GM23248 (cell line): ENCODE measurements around the gene SPTBN5. TPM values are rescaled to one million over a fixed set of nuclear protein-coding genes. Genes with fewer than 3 reads are reported as not detected.

Experiments
- DNase-seq: peaks from one replicate; pipeline ENCODE4 v3.0.0-alpha.2; 2015
- H2AFZ ChIP-seq: fragments of 200-600 bp; sonication (generic); 2 replicates; pipeline ENCODE4 v1.6.1; 2016; ENCODE audit warnings: antibody characterized with exemption
- H3F3A ChIP-seq: fragments of 200-600 bp; sonication (generic); 2 replicates; pipeline ENCODE4 v1.6.1; 2016; ENCODE audit warnings: mild to moderate bottlenecking, antibody characterized with exemption, mixed run types; ENCODE audit not compliant: insufficient read depth
- H3K27ac ChIP-seq: fragments of 200-600 bp; sonication (generic); 2 replicates; pipeline ENCODE4 v1.5.1; 2016; ENCODE audit warnings: mild to moderate bottlenecking
- H3K27me3 ChIP-seq: fragments of 200-600 bp; sonication (generic); replicated peaks from 2 replicates; pipeline ENCODE4 v1.6.1; 2016; ENCODE audit warnings: mild to moderate bottlenecking; ENCODE audit not compliant: insufficient read depth
- H3K36me3 ChIP-seq: fragments of 200-600 bp; sonication (generic); 2 replicates; pipeline ENCODE4 v1.6.1; 2016; ENCODE audit warnings: low read depth, mild to moderate bottlenecking
- H3K4me1 ChIP-seq: fragments of 200-600 bp; sonication (generic); 2 replicates; pipeline ENCODE4 v1.6.1; 2016; ENCODE audit warnings: mild to moderate bottlenecking; ENCODE audit not compliant: insufficient read depth
- H3K4me2 ChIP-seq: fragments of 200-600 bp; sonication (generic); one replicate; pipeline ENCODE4 v1.6.1; 2016; ENCODE audit warnings: mild to moderate bottlenecking; ENCODE audit not compliant: unreplicated experiment
- H3K4me3 ChIP-seq: fragments of 200-600 bp; sonication (generic); 2 replicates; pipeline ENCODE4 v1.5.1; 2016; ENCODE audit warnings: mild to moderate bottlenecking
- H3K79me2 ChIP-seq: fragments of 200-600 bp; sonication (generic); 2 replicates; pipeline ENCODE4 v1.6.1; 2016; ENCODE audit warnings: mild to moderate bottlenecking; ENCODE audit not compliant: insufficient read depth
- H3K9ac ChIP-seq: fragments of 200-600 bp; sonication (generic); 2 replicates; pipeline ENCODE4 v1.6.1; 2016; ENCODE audit warnings: mild to moderate bottlenecking
- H3K9me2 ChIP-seq: fragments of 200-600 bp; sonication (generic); 2 replicates; pipeline ENCODE4 v1.6.1; 2016; ENCODE audit warnings: mixed run types, mild to moderate bottlenecking, moderate library complexity; ENCODE audit not compliant: insufficient read depth
- H3K9me3 ChIP-seq: fragments of 200-600 bp; sonication (generic); one replicate; pipeline ENCODE4 v1.6.1; 2017; ENCODE audit warnings: low read depth
- H4K20me1 ChIP-seq: fragments of 200-600 bp; sonication (generic); 2 replicates; pipeline ENCODE4 v1.6.0; 2016; ENCODE audit not compliant: insufficient read depth
- EZH2 ChIP-seq: fragments of 200-600 bp; sonication (generic); IDR thresholded peaks from 2 replicates; pipeline ENCODE4 v1.6.1; 2018; ENCODE audit warnings: antibody characterized with exemption, mild to moderate bottlenecking; ENCODE audit not compliant: insufficient read depth, poor library complexity, severe bottlenecking
- EZH2phosphoT487 ChIP-seq: fragments of 200-600 bp; sonication (generic); IDR thresholded peaks from 2 replicates; pipeline ENCODE4 v1.6.1; 2018; ENCODE audit warnings: antibody characterized with exemption, moderate library complexity, mild to moderate bottlenecking, low read depth; ENCODE audit not compliant: insufficient read depth
- WGBS, 2 experiments: methylation state at CpG; one replicate each; pipeline ENCODE4 v1.1.6; 2015 to 2017; ENCODE audit warnings: low lambda C conversion rate in 2 of 2, low coverage in 1 of 2; ENCODE audit errors: missing lambda C conversion rate in 2 of 2; 5-methylcytosine and 5-hydroxymethylcytosine counted together
- in situ Hi-C: fragments of 300-500 bp; cut with MboI; formaldehyde crosslinking; loops from 2 replicates; pipeline ENCODE4 v1.15.0; 2020
- polyA plus RNA-seq: library from polyadenylated mRNA; unstranded; fragments of >200 nt; fragmentation: Nextera tagmentation; extraction: Ambion mirVana; gene quantifications from 2 replicates; pipeline ENCODE4 v1.2.1, GENCODE V29; 2016
- total RNA-seq: library from RNA; depleted of rRNA; stranded (reverse); fragments of >200 nt; shearing (Covaris generic); gene quantifications from 2 replicates; pipeline ENCODE4 v1.2.3, GENCODE V29; 2014

The SPTBN5 gene
- total and polyA plus RNA-seq, 2 experiments from 2014 or later = 0.03 to 0.11 TPM

GRCh38 chr15:41866872-41867579, 26.8 kb downstream of the SPTBN5 start:
- no peak for TF ChIP-seq EZH2
- no peak for TF ChIP-seq EZH2phosphoT487
- Histone ChIP-seq H3K27me3 (no peaks in the 10 kb centered on the region), H3K9me2 (no peaks in the 10 kb centered on the region), H3K79me2 (no peaks in the 10 kb centered on the region), H3K4me1 (no peaks in the 10 kb centered on the region), H3K4me2 (no peak overlapping the region), H3F3A (no peaks in the 10 kb centered on the region), H4K20me1 (no peaks in the 10 kb centered on the region), H3K36me3 (no peaks in the 10 kb centered on the region), H3K4me3 (no peak overlapping the region), H3K9ac (no peak overlapping the region), H2AFZ (no peak overlapping the region), H3K9me3 (no peaks in the 10 kb centered on the region), H3K27ac (no peak overlapping the region)
- DNase-seq = no peak
- 85 to 90% methylated on average over 21 to 22 of the region's 25 CpGs for WGBS, 2 experiments
- in situ Hi-C loops = no loop called here

GRCh38 chr15:41866263-41866703, 27.6 kb downstream of the SPTBN5 start:
- no peaks in the 10 kb centered on the region for H3F3A ChIP-seq
- H3K4me3 ChIP-seq = no peak overlapping the region
- H3K9ac ChIP-seq = no peak overlapping the region
- no peak overlapping the region for H3K27ac ChIP-seq
- H3K4me1 ChIP-seq = no peaks in the 10 kb centered on the region
- H3K36me3 ChIP-seq = no peaks in the 10 kb centered on the region
- no peak overlapping the region for H3K4me2 ChIP-seq
- no peaks in the 10 kb centered on the region for H3K27me3 ChIP-seq
- in situ Hi-C loops = no loop called here
- DNase-seq = no peak
- WGBS, 2 experiments = 74 to 78% methylated on average over 8 of the region's 8 CpGs
- H3K9me2 ChIP-seq = no peaks in the 10 kb centered on the region
- H3K9me3 ChIP-seq = no peaks in the 10 kb centered on the region
- no peaks in the 10 kb centered on the region for H3K79me2 ChIP-seq
- no peak overlapping the region for H2AFZ ChIP-seq
- TF ChIP-seq EZH2 (no peak), EZH2phosphoT487 (no peak)
- no peaks in the 10 kb centered on the region for H4K20me1 ChIP-seq

- in situ Hi-C loops = no loop called here
- Histone ChIP-seq H3K4me2 (no peak overlapping the region), H3K36me3 (no peaks in the 10 kb centered on the region), H3K9me2 (no peaks in the 10 kb centered on the region), H3K27me3 (no peaks in the 10 kb centered on the region), H2AFZ (no peak overlapping the region), H4K20me1 (no peaks in the 10 kb centered on the region), H3F3A (no peaks in the 10 kb centered on the region), H3K27ac (no peak overlapping the region), H3K4me1 (no peaks in the 10 kb centered on the region), H3K79me2 (no peaks in the 10 kb centered on the region), H3K9me3 (no peaks in the 10 kb centered on the region), H3K4me3 (no peak overlapping the region), H3K9ac (no peak overlapping the region)
- 71% methylated on average over 18 of the region's 18 CpGs for WGBS, 2 experiments
- no peak for TF ChIP-seq EZH2
- TF ChIP-seq EZH2phosphoT487 = no peak
- no peak for DNase-seq
Observed at GRCh38 chr15:41865490-41866055, 28.3 kb downstream of the SPTBN5 start.

GRCh38 chr15:41862515-41863116, 31.2 kb downstream of the SPTBN5 start:
- no peaks in the 10 kb centered on the region for H3K4me1 ChIP-seq
- H3K4me3 ChIP-seq = no peak overlapping the region
- no peak overlapping the region for H2AFZ ChIP-seq
- WGBS, 2 experiments = 81 to 83% methylated on average over 19 of the region's 19 CpGs
- no peak overlapping the region for H3K27ac ChIP-seq
- no peaks in the 10 kb centered on the region for H3F3A ChIP-seq
- in situ Hi-C loops = no loop called here
- no peak overlapping the region for H3K4me2 ChIP-seq
- H3K27me3 ChIP-seq = no peaks in the 10 kb centered on the region
- no peak for DNase-seq
- no peak overlapping the region for H3K9ac ChIP-seq
- H3K79me2 ChIP-seq = no peaks in the 10 kb centered on the region
- no peaks in the 10 kb centered on the region for H3K36me3 ChIP-seq
- no peak for TF ChIP-seq EZH2phosphoT487
- no peak for TF ChIP-seq EZH2
- no peaks in the 10 kb centered on the region for H4K20me1 ChIP-seq
- no peaks in the 10 kb centered on the region for H3K9me3 ChIP-seq
- no peaks in the 10 kb centered on the region for H3K9me2 ChIP-seq
